Measurements from ENCODE around the gene LRIF1. TPM values are rescaled to one million over a fixed set of nuclear protein-coding genes. Genes with fewer than 3 reads are reported as not detected.

LRIF1 gene
- total RNA-seq (2022; extraction: Qiagen RNA extraction), result 16.9 to 19.2 TPM (median 18.3 TPM) in 5 replicates

GRCh38 chr1:110963691-110964454, at the start of gene LRIF1:
LRIF1 (minus strand) TSS chr1:110963922; CDS start chr1:110963688, 234 bp downstream.

Other genes starting within 250 kb of the LRIF1 start
- gene CD53, start 90.8 kb downstream of the LRIF1 start, total RNA-seq (2022; extraction: Qiagen RNA extraction), result not detected in 5 replicates
- gene DRAM2, start 176.2 kb upstream of the LRIF1 start, total RNA-seq (2022; extraction: Qiagen RNA extraction), result 16.8 to 21.1 TPM (median 19.4 TPM) in 5 replicates
- gene CEPT1, start 176.3 kb upstream of the LRIF1 start, total RNA-seq (2022; extraction: Qiagen RNA extraction), result 11.4 to 15.3 TPM (median 14.1 TPM) in 5 replicates
- 1.0 to 1.3 TPM (median 1.1 TPM) in 5 replicates for gene DENND2D, start 236.7 kb upstream of the LRIF1 start, total RNA-seq (2022; extraction: Qiagen RNA extraction)